ENCODE measurements around the gene ERC2.

ERC2 gene

DNA sequence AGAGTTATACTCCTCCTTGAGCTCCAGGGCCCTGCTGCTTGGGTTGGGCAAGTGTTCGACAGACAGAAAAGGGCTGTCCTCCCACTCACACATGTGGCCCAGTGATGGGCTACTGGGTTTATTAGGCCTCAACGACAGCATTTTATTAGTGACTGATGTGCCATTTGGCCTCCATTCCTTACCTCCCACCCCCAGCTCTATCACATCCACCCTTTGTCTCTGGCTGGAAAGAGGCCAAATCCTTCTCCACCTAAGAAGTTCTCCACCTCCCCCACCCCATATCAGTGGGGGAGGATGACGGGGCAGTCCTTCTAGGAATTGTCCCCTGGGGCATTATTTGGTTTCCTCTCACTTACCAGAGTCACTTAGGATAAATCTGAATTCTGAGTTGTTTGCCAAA, 924.0 kb downstream of the ERC2 start:
- no peaks in the 10 kb centered on the region for H3K9me3 ChIP-seq (ENCODE audit: low read length)
- H3K4me3 ChIP-seq (ENCODE audit: low read depth in 1 of 2, low read length in 2 of 2) = no peak overlapping the region
- H3K9ac ChIP-seq (ENCODE audit: low read length) = no peak overlapping the region
- no peak overlapping the region for H3K27ac ChIP-seq (ENCODE audit: low read depth, low read length)
- H3K4me1 ChIP-seq (ENCODE audit: insufficient read depth, low read length) = no peaks in the 10 kb centered on the region
- no peaks in the 10 kb centered on the region for H3K36me3 ChIP-seq (ENCODE audit: insufficient read depth, low read length)
- H3K27me3 ChIP-seq (ENCODE audit: control insufficient read depth in 1 of 2, insufficient read depth in 2 of 2, low read length in 2 of 2) = no peaks in the 10 kb centered on the region

GRCh38 chr3:55543181-55543614, 925.1 kb downstream of the ERC2 start:
- Histone ChIP-seq H3K9me3 (ENCODE audit: low read length) (no peaks in the 10 kb centered on the region), H3K27ac (ENCODE audit: low read depth, low read length) (no peak overlapping the region), H3K27me3 (ENCODE audit: control insufficient read depth in 1 of 2, insufficient read depth in 2 of 2, low read length in 2 of 2) (no peaks in the 10 kb centered on the region), H3K36me3 (ENCODE audit: insufficient read depth, low read length) (no peaks in the 10 kb centered on the region), H3K9ac (ENCODE audit: low read length) (no peak overlapping the region), H3K4me3 (ENCODE audit: low read depth in 1 of 2, low read length in 2 of 2) (no peak overlapping the region), H3K4me1 (ENCODE audit: insufficient read depth, low read length) (no peaks in the 10 kb centered on the region)

GRCh38 chr3:55541456-55541855, 926.8 kb downstream of the ERC2 start:
- no peaks in the 10 kb centered on the region for H3K4me1 ChIP-seq (ENCODE audit: insufficient read depth, low read length)
- H3K36me3 ChIP-seq (ENCODE audit: insufficient read depth, low read length) = no peaks in the 10 kb centered on the region
- no peak overlapping the region for H3K4me3 ChIP-seq (ENCODE audit: low read depth in 1 of 2, low read length in 2 of 2)
- no peak overlapping the region for H3K9ac ChIP-seq (ENCODE audit: low read length)
- no peaks in the 10 kb centered on the region for H3K27me3 ChIP-seq (ENCODE audit: control insufficient read depth in 1 of 2, insufficient read depth in 2 of 2, low read length in 2 of 2)
- no peaks in the 10 kb centered on the region for H3K9me3 ChIP-seq (ENCODE audit: low read length)
- no peak overlapping the region for H3K27ac ChIP-seq (ENCODE audit: low read depth, low read length)

- H3K27ac ChIP-seq (ENCODE audit: low read depth, low read length) = no peak overlapping the region
- H3K9me3 ChIP-seq (ENCODE audit: low read length) = no peaks in the 10 kb centered on the region
- no peak overlapping the region for H3K4me3 ChIP-seq (ENCODE audit: low read depth in 1 of 2, low read length in 2 of 2)
- H3K4me1 ChIP-seq (ENCODE audit: insufficient read depth, low read length) = no peaks in the 10 kb centered on the region
- no peaks in the 10 kb centered on the region for H3K27me3 ChIP-seq (ENCODE audit: control insufficient read depth in 1 of 2, insufficient read depth in 2 of 2, low read length in 2 of 2)
- no peak overlapping the region for H3K9ac ChIP-seq (ENCODE audit: low read length)
- no peaks in the 10 kb centered on the region for H3K36me3 ChIP-seq (ENCODE audit: insufficient read depth, low read length)
Observed at GRCh38 chr3:55541016-55541415, 927.3 kb downstream of the ERC2 start.

DNA sequence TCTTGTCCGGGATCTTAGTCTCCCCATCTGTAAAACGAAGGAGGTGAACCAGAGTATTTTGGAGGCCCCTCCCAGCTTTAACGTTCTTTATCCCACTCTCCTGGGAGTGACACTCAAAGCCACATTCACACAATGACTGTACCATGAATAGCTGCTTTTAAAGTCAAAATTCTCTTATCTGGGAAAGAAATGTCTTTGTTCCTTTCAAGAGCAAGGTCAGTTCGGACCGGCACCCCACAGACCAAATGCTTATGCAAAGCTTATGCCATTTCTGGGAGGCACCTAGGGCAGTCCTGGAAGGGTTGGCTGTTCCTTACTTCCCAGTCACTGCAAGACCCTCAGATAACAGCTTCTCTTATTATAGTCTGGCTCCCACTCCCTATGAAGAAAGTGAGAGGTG, 927.7 kb downstream of the ERC2 start:
- Histone ChIP-seq H3K9me3 (ENCODE audit: low read length) (no peaks in the 10 kb centered on the region), H3K27ac (ENCODE audit: low read depth, low read length) (no peak overlapping the region), H3K4me3 (ENCODE audit: low read depth in 1 of 2, low read length in 2 of 2) (no peak overlapping the region), H3K9ac (ENCODE audit: low read length) (no peak overlapping the region), H3K27me3 (ENCODE audit: control insufficient read depth in 1 of 2, insufficient read depth in 2 of 2, low read length in 2 of 2) (no peaks in the 10 kb centered on the region), H3K4me1 (ENCODE audit: insufficient read depth, low read length) (no peaks in the 10 kb centered on the region), H3K36me3 (ENCODE audit: insufficient read depth, low read length) (no peaks in the 10 kb centered on the region)

- Histone ChIP-seq H3K27me3 (ENCODE audit: control insufficient read depth in 1 of 2, insufficient read depth in 2 of 2, low read length in 2 of 2) (no peaks in the 10 kb centered on the region), H3K36me3 (ENCODE audit: insufficient read depth, low read length) (no peaks in the 10 kb centered on the region), H3K9ac (ENCODE audit: low read length) (no peak overlapping the region), H3K9me3 (ENCODE audit: low read length) (no peaks in the 10 kb centered on the region), H3K4me3 (ENCODE audit: low read depth in 1 of 2, low read length in 2 of 2) (no peak overlapping the region), H3K4me1 (ENCODE audit: insufficient read depth, low read length) (no peaks in the 10 kb centered on the region), H3K27ac (ENCODE audit: low read depth, low read length) (no peak overlapping the region)
Observed at GRCh38 chr3:55538158-55538557, 930.1 kb downstream of the ERC2 start.

DNA sequence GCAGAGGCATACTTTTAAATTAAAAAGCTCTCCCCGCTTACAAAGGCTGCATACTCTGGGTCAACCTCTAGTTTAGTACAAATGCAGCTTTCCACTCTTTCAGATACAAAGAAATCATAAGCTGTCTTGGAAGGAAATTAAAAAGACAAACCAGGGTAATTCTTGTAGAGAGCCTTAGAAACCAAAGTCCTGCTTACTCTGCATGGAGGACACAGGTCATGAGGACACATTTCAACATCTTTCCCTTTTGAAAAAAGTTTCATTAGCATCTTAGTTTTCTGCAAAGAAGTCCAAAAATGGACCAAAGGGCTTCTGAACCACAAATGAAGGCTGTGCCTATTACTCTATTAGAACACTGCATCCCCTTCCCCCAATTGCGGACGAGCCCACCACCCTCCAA, 930.7 kb downstream of the ERC2 start:
- Histone ChIP-seq H3K27me3 (ENCODE audit: control insufficient read depth in 1 of 2, insufficient read depth in 2 of 2, low read length in 2 of 2) (no peaks in the 10 kb centered on the region), H3K4me1 (ENCODE audit: insufficient read depth, low read length) (no peaks in the 10 kb centered on the region), H3K9me3 (ENCODE audit: low read length) (no peaks in the 10 kb centered on the region), H3K36me3 (ENCODE audit: insufficient read depth, low read length) (no peaks in the 10 kb centered on the region), H3K9ac (ENCODE audit: low read length) (no peak overlapping the region), H3K27ac (ENCODE audit: low read depth, low read length) (no peak overlapping the region), H3K4me3 (ENCODE audit: low read depth in 1 of 2, low read length in 2 of 2) (no peak overlapping the region)

DNA sequence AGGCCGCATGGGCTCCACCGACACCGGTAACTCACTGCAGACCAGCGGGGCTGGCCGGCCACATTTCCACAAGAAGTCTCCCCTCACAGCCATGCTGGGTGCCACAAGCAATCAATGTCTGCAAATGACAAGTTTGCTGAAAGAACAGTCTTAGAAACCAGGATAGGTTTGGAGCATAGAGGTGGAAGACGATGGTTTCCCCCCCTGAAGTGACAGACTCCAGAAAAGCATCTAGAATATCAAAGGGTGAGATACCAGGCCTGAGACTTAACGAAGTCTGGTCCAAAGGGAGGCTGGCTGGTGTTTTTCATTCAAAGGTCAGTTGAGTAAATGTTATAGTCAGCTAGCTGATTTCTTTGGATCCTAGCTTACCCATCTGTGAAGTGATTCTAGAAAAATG, 931.1 kb downstream of the ERC2 start:
- Histone ChIP-seq H3K4me1 (ENCODE audit: insufficient read depth, low read length) (no peaks in the 10 kb centered on the region), H3K27me3 (ENCODE audit: control insufficient read depth in 1 of 2, insufficient read depth in 2 of 2, low read length in 2 of 2) (no peaks in the 10 kb centered on the region), H3K9me3 (ENCODE audit: low read length) (no peaks in the 10 kb centered on the region), H3K27ac (ENCODE audit: low read depth, low read length) (no peak overlapping the region), H3K4me3 (ENCODE audit: low read depth in 1 of 2, low read length in 2 of 2) (no peak overlapping the region), H3K9ac (ENCODE audit: low read length) (no peak overlapping the region), H3K36me3 (ENCODE audit: insufficient read depth, low read length) (no peaks in the 10 kb centered on the region)

DNA sequence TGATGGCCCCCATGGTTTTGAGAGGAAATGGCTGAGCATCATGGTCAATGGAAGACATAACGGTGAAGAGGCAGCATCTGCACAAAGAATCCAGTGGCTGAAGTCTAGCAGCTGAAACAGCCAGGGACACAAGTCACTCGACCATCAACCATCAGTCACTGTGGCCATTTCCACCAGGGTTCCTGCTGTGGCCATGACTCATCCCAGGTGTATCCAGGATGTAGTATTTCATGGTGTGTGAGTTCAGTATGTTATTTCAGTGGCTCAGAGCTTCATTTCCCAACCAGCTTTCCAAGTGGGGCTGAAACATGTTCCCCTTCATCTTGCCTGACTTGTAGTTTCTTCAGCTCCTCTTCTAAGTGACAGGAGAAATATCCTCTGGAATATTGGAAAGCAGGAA, 933.4 kb downstream of the ERC2 start:
- Histone ChIP-seq H3K4me3 (ENCODE audit: low read depth in 1 of 2, low read length in 2 of 2) (no peak overlapping the region), H3K27me3 (ENCODE audit: control insufficient read depth in 1 of 2, insufficient read depth in 2 of 2, low read length in 2 of 2) (no peaks in the 10 kb centered on the region), H3K36me3 (ENCODE audit: insufficient read depth, low read length) (no peaks in the 10 kb centered on the region), H3K9ac (ENCODE audit: low read length) (no peak overlapping the region), H3K4me1 (ENCODE audit: insufficient read depth, low read length) (no peaks in the 10 kb centered on the region), H3K27ac (ENCODE audit: low read depth, low read length) (no peak overlapping the region), H3K9me3 (ENCODE audit: low read length) (no peaks in the 10 kb centered on the region)

DNA sequence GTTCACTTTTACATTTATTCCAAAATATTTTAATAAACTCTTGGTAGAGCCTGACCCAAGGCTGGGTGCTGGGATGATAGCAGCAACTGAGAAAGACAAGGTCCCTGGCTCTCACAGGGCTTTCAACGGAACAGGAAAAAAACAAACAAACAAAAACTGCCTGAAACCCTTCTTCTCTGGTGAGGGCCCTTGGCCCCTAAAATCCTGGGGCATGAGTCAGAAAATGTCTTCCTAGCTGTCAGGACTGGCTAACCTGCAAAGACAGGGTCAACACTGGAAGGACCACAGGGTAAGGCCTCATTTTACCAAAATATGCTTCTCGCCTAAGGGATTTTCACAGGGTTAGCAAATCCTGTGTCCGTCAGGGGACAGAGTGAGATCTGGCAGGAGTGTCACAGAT, 935.5 kb downstream of the ERC2 start:
- H3K4me1 ChIP-seq (ENCODE audit: insufficient read depth, low read length) = no peaks in the 10 kb centered on the region
- H3K36me3 ChIP-seq (ENCODE audit: insufficient read depth, low read length) = no peaks in the 10 kb centered on the region
- H3K9ac ChIP-seq (ENCODE audit: low read length) = no peak overlapping the region
- H3K9me3 ChIP-seq (ENCODE audit: low read length) = no peaks in the 10 kb centered on the region
- no peak overlapping the region for H3K4me3 ChIP-seq (ENCODE audit: low read depth in 1 of 2, low read length in 2 of 2)
- no peaks in the 10 kb centered on the region for H3K27me3 ChIP-seq (ENCODE audit: control insufficient read depth in 1 of 2, insufficient read depth in 2 of 2, low read length in 2 of 2)
- H3K27ac ChIP-seq (ENCODE audit: low read depth, low read length) = no peak overlapping the region

DNA sequence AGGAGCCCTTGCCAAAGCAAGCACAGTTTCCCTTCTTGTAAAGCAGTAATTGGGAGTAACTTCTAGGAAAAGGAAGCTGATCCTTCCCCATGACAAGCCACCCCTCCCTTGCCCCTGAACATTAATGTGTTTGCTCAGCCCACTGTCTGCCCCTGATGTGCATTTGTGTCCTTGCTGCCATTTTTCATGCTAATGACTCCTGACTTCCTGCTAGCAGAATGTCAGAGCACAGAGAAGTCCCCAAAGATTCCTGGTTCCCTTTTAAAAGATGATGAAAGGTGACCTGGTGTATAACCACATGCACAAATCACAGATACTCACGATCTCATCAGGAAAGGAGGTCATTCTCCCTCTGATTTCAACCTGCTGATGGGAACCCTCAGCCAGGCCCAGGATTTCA, 936.9 kb downstream of the ERC2 start:
- Histone ChIP-seq H3K27me3 (ENCODE audit: control insufficient read depth in 1 of 2, insufficient read depth in 2 of 2, low read length in 2 of 2) (no peaks in the 10 kb centered on the region), H3K9me3 (ENCODE audit: low read length) (no peaks in the 10 kb centered on the region), H3K4me3 (ENCODE audit: low read depth in 1 of 2, low read length in 2 of 2) (no peak overlapping the region), H3K4me1 (ENCODE audit: insufficient read depth, low read length) (no peaks in the 10 kb centered on the region), H3K9ac (ENCODE audit: low read length) (no peak overlapping the region), H3K27ac (ENCODE audit: low read depth, low read length) (no peak overlapping the region), H3K36me3 (ENCODE audit: insufficient read depth, low read length) (no peaks in the 10 kb centered on the region)

DNA sequence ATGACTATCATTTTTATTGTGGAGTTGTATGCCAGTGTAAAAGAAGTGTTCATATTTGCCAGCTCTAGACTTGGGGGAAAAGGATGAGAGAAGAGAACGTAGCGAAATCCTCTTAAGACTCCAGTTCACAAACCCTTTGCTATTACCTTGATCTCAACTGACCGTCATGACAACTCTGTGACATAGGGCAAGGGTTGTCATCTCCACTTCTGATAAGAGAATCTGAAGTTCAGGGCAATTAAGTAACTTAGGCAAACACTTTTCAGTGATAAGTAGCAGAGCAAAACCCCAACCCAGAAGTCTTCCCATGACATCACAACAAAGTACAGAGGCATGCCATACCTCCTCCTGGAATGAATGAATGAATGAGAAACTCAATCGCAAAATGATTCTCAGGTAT, 940.9 kb downstream of the ERC2 start:
- Histone ChIP-seq H3K9ac (ENCODE audit: low read length) (no peak overlapping the region), H3K36me3 (ENCODE audit: insufficient read depth, low read length) (no peaks in the 10 kb centered on the region), H3K9me3 (ENCODE audit: low read length) (no peaks in the 10 kb centered on the region), H3K27ac (ENCODE audit: low read depth, low read length) (no peak overlapping the region), H3K27me3 (ENCODE audit: control insufficient read depth in 1 of 2, insufficient read depth in 2 of 2, low read length in 2 of 2) (no peaks in the 10 kb centered on the region), H3K4me3 (ENCODE audit: low read depth in 1 of 2, low read length in 2 of 2) (no peak overlapping the region), H3K4me1 (ENCODE audit: insufficient read depth, low read length) (no peaks in the 10 kb centered on the region)

All from muscle layer of colon (tissue), 2 donors.